LNCAP (cell line): Measurements from ENCODE around the gene MARF1.

ENCODE experiments used
- TF ChIP-seq, protein P1 (sequence below): fragments of 450-650 bp; IDR thresholded peaks from 2 replicates; pipeline ENCODE4 v1.5.1; 2017; ENCODE audit warnings: mild to moderate bottlenecking

MARF1 gene

DNA sequence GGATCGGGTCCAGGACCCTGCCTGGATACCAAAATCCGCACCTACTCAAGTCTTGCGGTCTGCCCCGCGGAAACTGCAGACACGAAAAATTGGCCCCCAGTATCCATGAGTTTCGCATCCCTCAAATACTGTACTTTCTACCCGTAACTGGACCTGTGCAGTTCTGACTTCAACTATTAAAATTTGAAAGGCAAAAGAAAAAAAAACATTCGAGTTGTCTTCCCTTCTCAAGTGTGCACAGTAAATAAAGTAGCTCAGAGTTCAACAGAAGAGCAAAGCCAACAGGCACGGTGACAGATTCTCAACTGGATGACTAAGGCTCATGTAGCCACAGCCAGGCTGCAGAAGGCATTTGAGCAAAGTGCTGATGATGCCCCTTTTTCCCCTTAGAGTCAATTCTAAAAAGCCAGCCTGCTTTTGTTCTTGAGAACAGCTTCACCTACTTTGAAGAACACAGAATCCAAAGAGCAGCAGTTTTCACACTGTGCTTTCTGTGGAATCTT is 32.5 kb downstream of the MARF1 start:
- TF ChIP-seq, protein P1, sequence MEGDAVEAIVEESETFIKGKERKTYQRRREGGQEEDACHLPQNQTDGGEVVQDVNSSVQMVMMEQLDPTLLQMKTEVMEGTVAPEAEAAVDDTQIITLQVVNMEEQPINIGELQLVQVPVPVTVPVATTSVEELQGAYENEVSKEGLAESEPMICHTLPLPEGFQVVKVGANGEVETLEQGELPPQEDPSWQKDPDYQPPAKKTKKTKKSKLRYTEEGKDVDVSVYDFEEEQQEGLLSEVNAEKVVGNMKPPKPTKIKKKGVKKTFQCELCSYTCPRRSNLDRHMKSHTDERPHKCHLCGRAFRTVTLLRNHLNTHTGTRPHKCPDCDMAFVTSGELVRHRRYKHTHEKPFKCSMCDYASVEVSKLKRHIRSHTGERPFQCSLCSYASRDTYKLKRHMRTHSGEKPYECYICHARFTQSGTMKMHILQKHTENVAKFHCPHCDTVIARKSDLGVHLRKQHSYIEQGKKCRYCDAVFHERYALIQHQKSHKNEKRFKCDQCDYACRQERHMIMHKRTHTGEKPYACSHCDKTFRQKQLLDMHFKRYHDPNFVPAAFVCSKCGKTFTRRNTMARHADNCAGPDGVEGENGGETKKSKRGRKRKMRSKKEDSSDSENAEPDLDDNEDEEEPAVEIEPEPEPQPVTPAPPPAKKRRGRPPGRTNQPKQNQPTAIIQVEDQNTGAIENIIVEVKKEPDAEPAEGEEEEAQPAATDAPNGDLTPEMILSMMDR: no peak

DNA sequence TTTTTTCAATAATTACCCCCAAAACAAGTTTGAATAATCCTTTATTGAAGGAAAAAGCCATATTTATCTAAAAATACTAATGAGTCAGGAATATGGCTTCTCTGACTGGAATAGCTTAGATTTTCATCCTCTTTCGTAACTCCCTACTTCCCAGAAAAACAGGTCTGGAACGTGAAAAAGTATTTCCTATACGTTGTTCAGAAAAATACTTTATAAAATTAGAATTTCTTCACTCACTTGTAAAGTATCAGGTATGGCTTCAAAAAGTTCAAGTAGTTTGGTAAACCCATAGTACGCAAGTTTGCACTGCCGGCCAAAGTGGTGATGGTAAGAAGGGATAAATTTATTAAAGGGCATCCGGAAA is 33.7 kb downstream of the MARF1 start:
- TF ChIP-seq, protein P1: no peak

DNA sequence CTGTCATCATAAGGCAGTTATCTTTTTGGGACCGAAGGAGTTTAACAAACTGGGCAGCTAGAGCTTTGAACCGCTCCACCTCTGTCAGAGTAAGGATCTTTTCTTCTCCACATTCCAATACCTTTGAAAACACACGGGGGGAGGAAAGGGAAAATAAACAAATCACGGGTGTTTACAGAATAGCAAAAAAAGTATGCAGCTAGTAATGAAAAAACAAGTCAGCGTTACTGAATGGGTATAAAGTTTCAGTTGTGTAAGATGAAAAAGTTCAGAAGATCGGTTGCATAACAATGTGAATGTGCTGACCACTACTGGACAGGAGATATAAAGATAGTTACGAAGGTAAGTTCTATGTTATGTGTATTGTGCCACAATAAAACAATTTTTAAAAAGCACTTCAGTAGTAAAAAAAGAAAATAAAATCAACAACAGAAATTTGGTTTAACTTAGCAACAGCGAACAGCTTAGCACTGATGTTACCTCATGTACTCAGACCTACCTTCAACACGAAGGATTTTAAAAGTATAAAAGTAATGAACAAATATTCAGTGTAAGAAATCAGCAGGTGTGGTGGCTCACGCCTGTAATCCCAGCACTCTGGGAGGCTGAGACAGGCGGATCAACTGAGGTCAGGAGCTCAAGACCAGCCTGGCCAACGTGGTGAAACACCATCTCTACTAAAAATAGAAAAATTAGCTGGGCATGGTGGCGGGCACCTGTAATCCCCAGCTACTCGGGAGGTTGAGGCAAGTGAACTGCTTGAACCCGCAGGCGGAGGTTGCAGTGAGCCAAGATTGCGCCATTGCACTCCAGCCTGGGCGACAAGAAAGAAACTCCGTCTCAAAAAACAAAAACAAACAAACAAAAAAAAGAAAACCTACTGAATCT is 34.3 kb downstream of the MARF1 start:
- TF ChIP-seq, protein P1: no peak

DNA sequence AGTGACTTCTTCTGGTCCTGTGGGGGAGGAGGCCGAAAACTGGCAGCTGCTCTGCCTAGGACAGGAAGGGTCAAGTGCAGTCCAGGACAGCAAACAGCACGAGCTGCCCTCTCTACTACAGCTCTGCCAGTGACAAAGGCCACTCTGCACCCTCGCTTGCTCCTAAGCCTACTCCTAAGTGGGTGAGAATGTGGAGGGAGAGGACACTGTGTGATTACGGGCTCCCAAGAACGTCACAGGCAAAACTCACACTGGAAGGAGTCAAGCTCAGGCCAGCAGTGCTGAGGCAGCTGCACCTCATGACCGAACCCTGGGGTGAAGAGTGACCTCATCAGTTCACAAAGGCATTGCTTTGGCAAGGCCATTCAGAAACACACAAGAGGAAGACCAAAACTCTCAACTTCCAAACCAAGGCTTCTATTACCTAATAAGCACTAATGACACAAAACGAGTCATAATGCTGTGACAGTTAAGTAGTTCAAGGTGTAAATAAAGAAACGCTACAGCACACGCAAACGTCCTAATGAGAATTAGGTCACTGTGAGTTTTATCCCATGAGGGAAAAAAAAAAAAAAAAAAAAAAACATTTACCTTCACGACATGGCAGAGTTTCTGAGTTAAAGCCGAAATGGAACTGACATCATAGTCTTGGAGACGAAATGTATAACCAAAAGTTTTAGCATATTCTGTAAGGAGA is 35.1 kb downstream of the MARF1 start:
- TF ChIP-seq, protein P1: no peak

DNA sequence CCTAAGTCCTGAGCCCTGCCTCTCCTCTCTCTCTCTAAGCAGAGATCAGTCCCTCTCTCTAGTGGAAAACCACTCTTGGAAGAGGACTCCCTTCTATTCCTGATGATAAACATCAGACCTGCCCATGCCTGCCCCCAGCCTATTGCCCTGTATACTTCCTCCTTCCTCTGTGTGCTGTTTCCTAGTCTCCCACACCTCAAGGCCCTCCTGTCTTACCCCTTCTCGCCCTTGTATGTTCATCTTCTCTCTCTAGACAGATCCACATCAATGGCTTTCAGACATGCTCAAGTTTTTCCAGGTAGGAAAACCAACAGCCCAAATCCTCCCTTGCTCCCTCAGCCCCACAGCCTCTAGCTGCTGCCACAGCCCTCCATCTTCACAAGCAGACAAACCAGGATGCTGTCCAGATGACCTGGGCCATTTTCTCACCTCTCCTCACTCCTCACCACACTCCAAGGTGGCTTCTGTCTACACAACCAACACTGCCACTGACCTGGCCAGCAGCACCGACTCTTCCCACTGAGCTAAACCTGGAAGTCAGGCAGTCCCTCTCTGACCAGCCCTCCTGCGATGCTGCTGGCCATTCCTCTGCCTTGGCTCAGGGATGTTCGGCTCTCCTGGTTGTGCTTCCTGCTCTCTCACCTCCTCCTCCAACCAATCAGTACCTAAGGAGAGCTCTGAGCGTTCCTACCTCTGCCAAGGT is 36.3 kb downstream of the MARF1 start:
- TF ChIP-seq, protein P1: no peak

DNA sequence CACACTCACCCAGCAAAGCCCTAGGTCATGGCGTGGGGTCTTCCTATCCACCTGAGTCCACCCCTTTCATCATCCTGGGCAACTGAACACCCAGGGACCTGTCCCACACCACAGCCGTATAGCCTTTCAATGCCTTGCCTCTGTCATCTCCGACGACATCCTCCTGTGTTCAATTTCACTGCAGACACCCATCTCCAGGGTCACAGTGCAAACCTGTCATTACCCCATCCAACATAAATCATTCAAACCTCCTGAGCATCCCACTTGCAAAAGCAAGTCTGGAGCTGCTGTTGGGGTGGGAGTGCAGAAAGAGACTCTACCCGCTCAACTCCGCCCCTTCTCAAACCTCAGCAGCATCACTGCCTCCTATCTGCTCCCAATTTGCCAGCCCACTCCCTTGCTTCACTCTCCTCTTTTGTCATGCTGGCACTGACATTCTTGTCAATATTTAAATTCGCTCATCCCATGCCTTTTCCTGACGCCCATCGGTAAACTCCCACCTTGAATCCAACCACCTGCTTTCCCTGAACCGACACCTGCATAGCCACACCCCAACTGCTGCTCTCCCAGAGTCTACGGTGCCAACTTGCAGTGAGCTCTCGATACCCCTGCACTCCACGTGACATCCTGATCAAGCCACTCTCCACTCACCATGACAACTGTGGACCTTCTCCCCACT is 37.0 kb downstream of the MARF1 start:
- TF ChIP-seq, protein P1: no peak
